Cardiac fibroblast (primary cell): ENCODE measurements around the gene AOPEP.

Experiments
- DNase-seq, 2 donors: peaks; one replicate each; pipeline versions ENCODE4 v3.0.0 to v3.0.0-alpha.2; 2010; ENCODE audit warnings: low read depth in 2 of 2
- H3K4me3 ChIP-seq, 2 donors: replicated peaks in 1 of 2; 1 replicate in 1 of 2; 2 replicates in 1 of 2; pipeline ENCODE4 v1.5.1; 2011; ENCODE audit warnings: low read depth in 2 of 2, low read length in 2 of 2, mild to moderate bottlenecking in 2 of 2, moderate library complexity in 1 of 2
- CTCF ChIP-seq: IDR thresholded peaks from one replicate; pipeline ENCODE4 v1.5.1; 2011; ENCODE audit warnings: low read depth, mild to moderate bottlenecking, low read length, inconsistent platforms

Gene AOPEP

DNA sequence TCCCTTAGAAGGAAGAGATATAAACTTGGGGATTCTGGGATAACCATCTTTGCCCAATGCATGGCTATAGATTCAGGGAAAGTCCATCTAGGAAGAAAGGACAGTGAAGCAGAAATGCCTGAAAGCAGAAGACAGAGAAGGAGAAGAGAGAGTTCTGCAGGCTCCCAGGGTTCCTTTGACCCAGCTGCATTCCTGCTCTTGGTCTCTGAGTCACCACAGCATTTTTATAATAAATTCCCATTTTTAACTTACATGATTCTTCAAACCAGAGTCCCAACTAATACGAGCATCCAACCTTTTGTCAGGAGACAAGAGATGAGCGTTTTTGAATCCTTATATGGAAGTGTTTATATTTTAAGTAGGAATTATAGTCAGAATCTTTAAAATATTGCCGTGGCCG lies 12.0 kb upstream of the AOPEP start:
- no peak overlapping the region for H3K4me3 ChIP-seq
- peak in 1 of 2 donors; percentile 2 for DNase-seq
- no peak for TF ChIP-seq CTCF

GRCh38 chr9:94717761-94718160 lies 8.7 kb upstream of the AOPEP start:
- H3K4me3 ChIP-seq: no peak overlapping the region
- no peak for TF ChIP-seq CTCF
- DNase-seq: peak; percentile 56 to 59

DNA sequence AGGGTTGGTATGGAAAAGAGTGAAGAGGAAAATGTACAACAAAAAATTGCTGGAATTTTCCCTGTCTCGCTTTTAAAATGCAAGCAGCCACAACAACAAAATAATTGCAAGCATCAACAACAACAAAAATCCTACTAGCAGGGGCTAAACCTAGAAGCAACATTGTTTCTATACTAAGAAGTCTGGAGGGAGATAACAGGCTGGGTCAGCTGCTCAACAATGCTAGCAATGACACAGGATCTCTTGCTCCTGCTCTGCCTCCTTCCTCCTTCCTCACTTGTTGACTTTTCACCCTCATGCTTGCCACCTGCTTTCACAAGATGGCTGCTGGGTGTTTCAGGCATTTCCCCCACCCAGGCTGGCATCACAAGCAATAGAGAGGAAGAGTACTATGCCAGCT lies 7.6 kb upstream of the AOPEP start:
- TF ChIP-seq CTCF: no peak
- no peak overlapping the region for H3K4me3 ChIP-seq
- DNase-seq: no peak

GRCh38 chr9:94719878-94720277 lies 6.6 kb upstream of the AOPEP start:
- no peak for TF ChIP-seq CTCF
- DNase-seq: no peak
- no peak overlapping the region for H3K4me3 ChIP-seq

GRCh38 chr9:94720846-94721549 lies 5.5 kb upstream of the AOPEP start:
- no peak overlapping the region for H3K4me3 ChIP-seq
- no peak for DNase-seq
- no peak for TF ChIP-seq CTCF

DNA sequence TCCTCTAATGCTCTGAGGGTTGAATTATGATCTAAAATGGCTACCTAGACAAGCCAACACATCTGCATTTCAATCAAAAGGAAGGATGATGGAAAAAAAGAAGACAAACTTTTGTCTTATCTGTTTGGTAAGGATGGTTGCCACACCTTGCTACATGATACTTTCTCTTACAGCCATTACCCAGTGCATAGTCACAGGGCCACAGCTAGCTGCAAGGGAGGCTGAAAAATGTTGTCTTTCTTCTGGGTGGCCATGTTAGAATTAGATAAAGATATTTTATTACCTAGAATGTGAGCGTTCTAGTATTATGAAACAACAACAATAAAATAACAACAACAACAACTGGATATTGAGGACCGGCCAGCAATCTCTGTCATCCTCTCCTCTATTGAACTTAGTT lies 4.7 kb upstream of the AOPEP start:
- DNase-seq: no peak
- no peak overlapping the region for H3K4me3 ChIP-seq
- no peak for TF ChIP-seq CTCF

DNA sequence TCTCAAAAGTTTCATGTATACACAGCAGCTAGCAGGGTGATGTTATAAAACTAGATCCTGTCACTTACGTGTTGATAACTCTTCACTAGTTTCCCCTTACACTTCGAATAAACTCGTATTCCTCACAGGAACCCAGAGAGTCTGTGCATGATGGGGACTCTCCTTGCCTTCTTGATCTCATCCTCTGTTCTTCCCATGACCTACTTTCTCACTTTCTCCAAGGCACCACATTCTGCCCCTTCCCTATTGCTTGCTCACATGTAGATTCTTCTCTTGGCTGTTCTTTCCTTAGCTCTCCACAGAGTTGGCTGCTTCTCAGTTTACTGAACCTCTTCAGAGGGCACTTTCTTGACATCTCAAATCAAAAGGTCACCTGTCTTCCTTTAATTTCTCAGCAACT lies 1.2 kb upstream of the AOPEP start:
- no peak for TF ChIP-seq CTCF
- no peak for DNase-seq
- H3K4me3 ChIP-seq: no peak overlapping the region
